Endodermal cell (in vitro differentiated cells): ENCODE data around the gene MNAT1. TPM values are rescaled to one million over a fixed set of nuclear protein-coding genes. Genes with fewer than 3 reads are reported as not detected.
A peak's percentile ranks its signal among the peaks of the same experiment; 100 is the strongest.

Source experiments
- DNase-seq: peaks from one replicate; pipeline ENCODE4 v3.0.0-alpha.2; 2017
- H3K27ac ChIP-seq: 2 replicates; pipeline ENCODE4 v1.5.1; 2013; ENCODE audit warnings: mild to moderate bottlenecking, low read depth, low read length, moderate library complexity
- H3K27me3 ChIP-seq: 2 replicates; pipeline ENCODE4 v1.6.1; 2013; ENCODE audit warnings: mild to moderate bottlenecking, low read length, moderate library complexity; ENCODE audit not compliant: insufficient read depth, control insufficient read depth, poor library complexity, severe bottlenecking
- H3K36me3 ChIP-seq: 2 replicates; pipeline ENCODE4 v1.7.0; 2013; ENCODE audit warnings: mild to moderate bottlenecking, low read length, moderate library complexity; ENCODE audit not compliant: control insufficient read depth, insufficient read depth
- H3K4me1 ChIP-seq: one replicate; pipeline ENCODE4 v1.7.0; 2013; ENCODE audit warnings: low read length; ENCODE audit not compliant: control insufficient read depth, insufficient read depth
- H3K4me3 ChIP-seq: 2 replicates; pipeline ENCODE4 v1.5.1; 2013; ENCODE audit warnings: mild to moderate bottlenecking, low read length, moderate library complexity
- H3K9ac ChIP-seq: 2 replicates; pipeline ENCODE4 v1.6.1; 2013; ENCODE audit warnings: mild to moderate bottlenecking, low read length, moderate library complexity; ENCODE audit not compliant: poor library complexity, severe bottlenecking; ENCODE audit errors: extremely low read depth
- H3K9me3 ChIP-seq: 2 replicates; pipeline ENCODE4 v1.6.1; 2013; ENCODE audit warnings: mild to moderate bottlenecking, low read length, moderate library complexity; ENCODE audit not compliant: control insufficient read depth
- H3K27ac Mint-ChIP-seq: 2 replicates; pipeline ENCODE4 v1.8.0; 2020; ENCODE audit warnings: mixed read lengths
- H3K27me3 Mint-ChIP-seq: 2 replicates; pipeline ENCODE4 v1.8.0; 2021; ENCODE audit warnings: mild to moderate bottlenecking, mixed read lengths; ENCODE audit not compliant: insufficient read depth
- H3K36me3 Mint-ChIP-seq: 2 replicates; pipeline ENCODE4 v1.8.0; 2020; ENCODE audit warnings: low read depth, mixed read lengths
- H3K4me1 Mint-ChIP-seq: 2 replicates; pipeline ENCODE4 v1.8.0; 2020; ENCODE audit warnings: mixed read lengths
- H3K4me3 Mint-ChIP-seq: 2 replicates; pipeline ENCODE4 v1.8.0; 2020; ENCODE audit warnings: mild to moderate bottlenecking, moderate library complexity, mixed read lengths
- H3K9me3 Mint-ChIP-seq: 2 replicates; pipeline ENCODE4 v1.8.0; 2020; ENCODE audit warnings: mild to moderate bottlenecking, mixed read lengths
- CTCF ChIP-seq: fragments of 200-600 bp; sonication (generic); conservative IDR thresholded peaks from 2 replicates; pipeline ENCODE4 v1.5.0; 2021; ENCODE audit warnings: antibody characterized with exemption, mild to moderate bottlenecking
- WGBS, 2 experiments: methylation state at CpG; one replicate each; pipeline versions ENCODE4 v1.1.5 to v1.1.7; 2013; ENCODE audit warnings: missing lambda C conversion rate in 2 of 2, mixed read lengths in 1 of 2; ENCODE audit not compliant: insufficient coverage in 1 of 2, insufficient read length in 1 of 2; 5-methylcytosine and 5-hydroxymethylcytosine counted together
- total RNA-seq, 2 donors: library from RNA; stranded (reverse); fragmentation: NEBNext Ultra II Directional in 1 of 2; extraction: Animal tissue kit (Norgen Biotek cat#: 25700) in 1 of 2; gene quantifications; 2 replicates in 1 of 2; 3 replicates in 1 of 2; pipeline ENCODE4 v1.2.1, GENCODE V29; 2021

MNAT1 gene
- total RNA-seq, 2 donors from 2014 or later = 36.8 to 42.6 TPM

DNA sequence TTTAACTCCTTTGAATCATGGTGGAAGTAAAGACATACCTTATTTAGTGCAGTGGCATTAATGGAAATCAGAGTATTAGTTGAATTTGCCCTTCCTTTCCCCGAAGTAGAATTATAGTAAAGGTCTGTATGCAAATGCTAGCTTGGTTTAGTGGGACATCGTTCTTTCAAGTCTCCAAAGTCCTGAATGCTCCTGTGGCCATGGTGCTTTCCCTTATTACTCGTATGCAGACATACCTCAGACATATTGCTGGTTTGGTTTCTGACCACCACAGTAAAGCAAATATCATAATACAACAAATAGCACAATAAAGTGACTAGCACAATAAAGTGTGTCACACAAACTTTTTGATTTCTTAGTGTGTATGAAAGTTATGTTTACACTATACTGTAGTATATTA, 52.3 kb downstream of the MNAT1 start:
- DNase-seq = no peak
- Mint-ChIP-seq H3K4me1 (peaks cover 17% of the 10 kb centered on the region), H3K36me3 (peaks cover 9% of the 10 kb centered on the region), H3K9me3 (no peaks in the 10 kb centered on the region), H3K27ac (no peak overlapping the region), H3K27me3 (no peaks in the 10 kb centered on the region), H3K4me3 (no peak overlapping the region)
- Histone ChIP-seq H3K4me1 (peaks cover 5% of the 10 kb centered on the region), H3K9me3 (no peaks in the 10 kb centered on the region), H3K27me3 (no peaks in the 10 kb centered on the region), H3K9ac (no peak overlapping the region), H3K4me3 (no peak overlapping the region), H3K27ac (no peak overlapping the region), H3K36me3 (peaks cover 4% of the 10 kb centered on the region)
- WGBS, 2 experiments = 96 to 100% methylated on average over 1 to 3 of the region's 3 CpGs
- TF ChIP-seq CTCF = no peak

GRCh38 chr14:60789656-60790055, 55.1 kb downstream of the MNAT1 start:
- no peaks in the 10 kb centered on the region for H3K27me3 ChIP-seq
- Mint-ChIP-seq H3K27me3 (no peaks in the 10 kb centered on the region), H3K4me1 (peaks cover 17% of the 10 kb centered on the region), H3K36me3 (peaks cover 9% of the 10 kb centered on the region), H3K4me3 (no peak overlapping the region), H3K27ac (peak overlapping the region; percentile 23), H3K9me3 (no peaks in the 10 kb centered on the region)
- no peaks in the 10 kb centered on the region for H3K9me3 ChIP-seq
- H3K36me3 ChIP-seq = peaks cover 4% of the 10 kb centered on the region
- peaks cover 5% of the 10 kb centered on the region for H3K4me1 ChIP-seq
- WGBS, 2 experiments = 100% methylated on average over 1 of the region's 1 CpG; no CpG with 5 or more reads in 1 of the 2 experiments
- H3K4me3 ChIP-seq = no peak overlapping the region
- H3K9ac ChIP-seq = no peak overlapping the region
- TF ChIP-seq CTCF = no peak
- DNase-seq = no peak
- H3K27ac ChIP-seq = no peak overlapping the region

GRCh38 chr14:60790850-60791249, 56.3 kb downstream of the MNAT1 start:
- TF ChIP-seq CTCF = no peak
- H3K36me3 Mint-ChIP-seq = peaks cover 9% of the 10 kb centered on the region
- no peaks in the 10 kb centered on the region for H3K9me3 Mint-ChIP-seq
- no peaks in the 10 kb centered on the region for H3K27me3 Mint-ChIP-seq
- Histone ChIP-seq H3K36me3 (peaks cover 4% of the 10 kb centered on the region), H3K9ac (no peak overlapping the region), H3K4me3 (no peak overlapping the region), H3K4me1 (peaks cover 5% of the 10 kb centered on the region), H3K27ac (no peak overlapping the region), H3K27me3 (no peaks in the 10 kb centered on the region), H3K9me3 (no peaks in the 10 kb centered on the region)
- no peak overlapping the region for H3K27ac Mint-ChIP-seq
- no peak for DNase-seq
- no peak overlapping the region for H3K4me3 Mint-ChIP-seq
- H3K4me1 Mint-ChIP-seq = peaks cover 17% of the 10 kb centered on the region
- WGBS, 2 experiments = 100% methylated on average over 1 of the region's 1 CpG; no CpG with 5 or more reads in 1 of the 2 experiments
